D721Med (cell line): ENCODE results near the gene DMXL1.
"Not testable (repeated sequence)": the region's sequence is repeated elsewhere in the genome, so short reads cannot be mapped to it uniquely, and the experiment has no call there.

Experiments used
- DNase-seq: peaks from one replicate; pipeline ENCODE4 v3.0.0; 2011; ENCODE audit warnings: low spot score; ENCODE audit not compliant: insufficient read length
- FAIRE-seq: peaks from 2 replicates; lab custom pipeline; 2011; peaks lifted over from hg19 to GRCh38; lab: Jason Lieb, UNC
- CTCF ChIP-seq: IDR thresholded peaks from 2 replicates; pipeline ENCODE4 v1.5.1; 2012; ENCODE audit warnings: mild to moderate bottlenecking, control low read depth; ENCODE audit not compliant: insufficient read depth; ENCODE audit errors: missing control alignments

Gene DMXL1

GRCh38 chr5:119168401-119168800, 97.5 kb downstream of the DMXL1 start:
- no peak for TF ChIP-seq CTCF
- FAIRE-seq (no peak), DNase-seq (no peak)

- TF ChIP-seq CTCF: no peak
- DNase-seq: no peak
- no peak for FAIRE-seq
Observed at GRCh38 chr5:119171686-119172085, 100.8 kb downstream of the DMXL1 start.

GRCh38 chr5:119174578-119175163, 103.8 kb downstream of the DMXL1 start:
- TF ChIP-seq CTCF: no peak
- no peak for DNase-seq
- FAIRE-seq: no peak

- TF ChIP-seq CTCF: no peak
- FAIRE-seq: no peak
- DNase-seq: no peak
Observed at GRCh38 chr5:119176785-119177184, 105.9 kb downstream of the DMXL1 start.

- no peak for TF ChIP-seq CTCF
- FAIRE-seq: no peak
- DNase-seq: no peak
Observed at GRCh38 chr5:119177226-119177625, 106.3 kb downstream of the DMXL1 start.

- no peak for FAIRE-seq
- DNase-seq: no peak
- no peak for TF ChIP-seq CTCF
Observed at GRCh38 chr5:119178435-119178834, 107.5 kb downstream of the DMXL1 start.

GRCh38 chr5:119179857-119180641, 109.2 kb downstream of the DMXL1 start:
- FAIRE-seq (no peak), DNase-seq (no peak)
- TF ChIP-seq CTCF: no peak

GRCh38 chr5:119185512-119185911, 114.6 kb downstream of the DMXL1 start:
- DNase-seq, FAIRE-seq: not testable (repeated sequence)
